ENCODE data around the gene RPLP2.

The RPLP2 gene

GRCh38 chr11:769887-770641 is 39.7 kb upstream of the RPLP2 start:
- CTCF ChIA-PET: no interaction called here
- Mint-ChIP-seq H3K27me3 (no peaks in the 10 kb centered on the region), H3K4me1 (peaks cover 1% of the 10 kb centered on the region), H3K4me3 (no peak overlapping the region), H3K36me3 (peaks cover 11% of the 10 kb centered on the region), H3K27ac (peak overlapping the region; percentile 52), H3K9me3 (no peaks in the 10 kb centered on the region)
- no peak for DNase-seq

GRCh38 chr11:770642-771616 is 38.8 kb upstream of the RPLP2 start:
- H3K27me3 Mint-ChIP-seq: no peaks in the 10 kb centered on the region
- H3K27ac Mint-ChIP-seq: no peak overlapping the region
- DNase-seq: no peak
- no peak overlapping the region for H3K4me3 Mint-ChIP-seq
- H3K9me3 Mint-ChIP-seq: no peaks in the 10 kb centered on the region
- CTCF ChIA-PET: no interaction called here
- peaks cover 7% of the 10 kb centered on the region for H3K36me3 Mint-ChIP-seq
- peaks cover 9% of the 10 kb centered on the region for H3K4me1 Mint-ChIP-seq

- CTCF ChIA-PET: no interaction called here
- Mint-ChIP-seq H3K9me3 (no peaks in the 10 kb centered on the region), H3K4me3 (no peak overlapping the region), H3K27me3 (no peaks in the 10 kb centered on the region), H3K27ac (no peak overlapping the region), H3K4me1 (peaks cover 16% of the 10 kb centered on the region), H3K36me3 (peaks cover 4% of the 10 kb centered on the region)
- DNase-seq: no peak
These were observed 38.1 kb upstream of the RPLP2 start for GRCh38 chr11:771617-772204.

GRCh38 chr11:772429-773390 is 37.1 kb upstream of the RPLP2 start:
- Mint-ChIP-seq H3K9me3 (no peaks in the 10 kb centered on the region), H3K27me3 (no peaks in the 10 kb centered on the region), H3K27ac (no peak overlapping the region), H3K4me3 (no peak overlapping the region), H3K36me3 (peaks cover 1% of the 10 kb centered on the region), H3K4me1 (peaks cover 16% of the 10 kb centered on the region)
- CTCF ChIA-PET: no interaction called here
- DNase-seq: no peak

GRCh38 chr11:773425-773824 is 36.3 kb upstream of the RPLP2 start:
- peaks cover 1% of the 10 kb centered on the region for H3K36me3 Mint-ChIP-seq
- DNase-seq: no peak
- no peaks in the 10 kb centered on the region for H3K27me3 Mint-ChIP-seq
- H3K9me3 Mint-ChIP-seq: no peaks in the 10 kb centered on the region
- H3K4me1 Mint-ChIP-seq: peaks cover 17% of the 10 kb centered on the region
- no peak overlapping the region for H3K27ac Mint-ChIP-seq
- no peak overlapping the region for H3K4me3 Mint-ChIP-seq
- CTCF ChIA-PET: no interaction called here

DNA sequence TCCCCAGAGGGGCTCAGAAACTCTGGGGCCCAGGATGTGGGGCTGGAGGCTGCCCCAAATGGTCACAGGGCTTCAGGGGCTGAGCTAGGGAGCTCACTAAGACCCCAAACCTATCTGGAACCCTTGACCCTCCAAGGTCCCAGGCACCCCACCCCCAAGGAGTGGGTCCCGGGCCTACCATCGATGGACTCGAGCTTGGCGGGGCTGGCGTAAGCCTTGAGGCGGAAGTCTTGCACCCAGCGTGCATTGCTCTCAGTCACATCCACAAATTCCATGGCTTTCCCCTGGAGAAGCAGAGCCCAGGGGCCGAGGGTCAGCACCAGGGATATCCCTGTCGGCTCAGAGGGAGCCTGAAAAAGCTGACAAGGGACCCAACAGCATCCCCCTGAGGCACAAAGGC is 35.9 kb upstream of the RPLP2 start:
- H3K4me3 Mint-ChIP-seq: no peak overlapping the region
- CTCF ChIA-PET: no interaction called here
- no peaks in the 10 kb centered on the region for H3K27me3 Mint-ChIP-seq
- H3K4me1 Mint-ChIP-seq: peaks cover 21% of the 10 kb centered on the region
- H3K9me3 Mint-ChIP-seq: no peaks in the 10 kb centered on the region
- no peak overlapping the region for H3K27ac Mint-ChIP-seq
- DNase-seq: no peak
- peaks cover 2% of the 10 kb centered on the region for H3K36me3 Mint-ChIP-seq

- no peaks in the 10 kb centered on the region for H3K27me3 Mint-ChIP-seq
- H3K36me3 Mint-ChIP-seq: peaks cover 2% of the 10 kb centered on the region
- H3K9me3 Mint-ChIP-seq: no peaks in the 10 kb centered on the region
- no peak for DNase-seq
- H3K4me1 Mint-ChIP-seq: peaks cover 31% of the 10 kb centered on the region
- H3K27ac Mint-ChIP-seq: peak overlapping the region; percentile 62
- CTCF ChIA-PET: interaction anchor here (1.7 kb wide), 1 partner anchor 9 kb away, joined by 6 read pairs; no protein-coding TSS in a partner anchor
- peak overlapping the region; percentile 66 for H3K4me3 Mint-ChIP-seq
These were observed 34.7 kb upstream of the RPLP2 start for GRCh38 chr11:774873-775592.

- Mint-ChIP-seq H3K27ac (peak overlapping the region; percentile 80), H3K36me3 (peaks cover 6% of the 10 kb centered on the region), H3K9me3 (no peaks in the 10 kb centered on the region), H3K27me3 (no peaks in the 10 kb centered on the region), H3K4me3 (peak overlapping the region; percentile 79), H3K4me1 (peaks cover 37% of the 10 kb centered on the region)
- no peak for DNase-seq
- CTCF ChIA-PET: interaction anchor here (1.7 kb wide), 1 partner anchor 10 kb away, joined by 6 read pairs; no protein-coding TSS in a partner anchor
These were observed 33.6 kb upstream of the RPLP2 start for GRCh38 chr11:776263-776560.

DNA sequence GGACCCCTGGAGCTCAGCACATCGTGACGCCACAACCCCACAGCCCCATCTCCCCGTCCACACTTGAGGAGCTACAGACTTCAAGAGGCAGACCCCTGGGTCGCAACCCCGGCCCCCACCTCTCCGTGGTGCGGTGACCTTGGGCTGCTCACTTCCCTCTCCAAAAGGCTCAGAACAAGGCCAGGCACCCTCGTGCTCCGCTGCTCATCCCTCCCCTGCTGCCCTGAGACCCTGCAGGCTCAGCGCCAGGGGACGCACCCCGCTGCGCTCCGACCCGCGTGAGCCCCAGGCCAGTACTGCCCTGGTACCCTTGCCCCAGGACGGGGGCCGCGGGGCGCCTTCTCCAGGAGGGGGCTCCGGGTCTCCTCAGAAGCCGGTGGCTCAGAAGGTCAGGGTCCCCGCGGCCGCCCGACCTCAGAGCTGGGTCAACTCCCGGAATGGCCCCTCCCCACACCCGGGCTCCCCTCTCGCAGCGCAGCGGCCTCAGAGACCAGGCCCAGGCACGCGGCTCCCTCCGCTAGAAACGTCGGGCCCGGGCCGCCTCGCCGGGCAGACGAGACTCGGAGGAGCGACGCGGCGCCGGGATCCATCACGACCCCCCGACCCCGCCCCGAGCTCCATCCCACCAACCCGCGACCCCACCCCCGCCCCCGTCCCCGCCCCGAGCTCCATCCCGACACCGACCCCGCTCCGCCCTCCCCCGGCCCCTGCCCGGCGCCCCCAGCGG is 33.0 kb upstream of the RPLP2 start:
- H3K27me3 Mint-ChIP-seq: no peaks in the 10 kb centered on the region
- H3K27ac Mint-ChIP-seq: peak overlapping the region; percentile 80
- DNase-seq: peak; percentile 43
- CTCF ChIA-PET: interaction anchor here (1.7 kb wide), 1 partner anchor 11 kb away, joined by 6 read pairs; no protein-coding TSS in a partner anchor
- peaks cover 6% of the 10 kb centered on the region for H3K36me3 Mint-ChIP-seq
- H3K9me3 Mint-ChIP-seq: no peaks in the 10 kb centered on the region
- H3K4me1 Mint-ChIP-seq: peaks cover 37% of the 10 kb centered on the region
- H3K4me3 Mint-ChIP-seq: peak overlapping the region; percentile 79

DNA sequence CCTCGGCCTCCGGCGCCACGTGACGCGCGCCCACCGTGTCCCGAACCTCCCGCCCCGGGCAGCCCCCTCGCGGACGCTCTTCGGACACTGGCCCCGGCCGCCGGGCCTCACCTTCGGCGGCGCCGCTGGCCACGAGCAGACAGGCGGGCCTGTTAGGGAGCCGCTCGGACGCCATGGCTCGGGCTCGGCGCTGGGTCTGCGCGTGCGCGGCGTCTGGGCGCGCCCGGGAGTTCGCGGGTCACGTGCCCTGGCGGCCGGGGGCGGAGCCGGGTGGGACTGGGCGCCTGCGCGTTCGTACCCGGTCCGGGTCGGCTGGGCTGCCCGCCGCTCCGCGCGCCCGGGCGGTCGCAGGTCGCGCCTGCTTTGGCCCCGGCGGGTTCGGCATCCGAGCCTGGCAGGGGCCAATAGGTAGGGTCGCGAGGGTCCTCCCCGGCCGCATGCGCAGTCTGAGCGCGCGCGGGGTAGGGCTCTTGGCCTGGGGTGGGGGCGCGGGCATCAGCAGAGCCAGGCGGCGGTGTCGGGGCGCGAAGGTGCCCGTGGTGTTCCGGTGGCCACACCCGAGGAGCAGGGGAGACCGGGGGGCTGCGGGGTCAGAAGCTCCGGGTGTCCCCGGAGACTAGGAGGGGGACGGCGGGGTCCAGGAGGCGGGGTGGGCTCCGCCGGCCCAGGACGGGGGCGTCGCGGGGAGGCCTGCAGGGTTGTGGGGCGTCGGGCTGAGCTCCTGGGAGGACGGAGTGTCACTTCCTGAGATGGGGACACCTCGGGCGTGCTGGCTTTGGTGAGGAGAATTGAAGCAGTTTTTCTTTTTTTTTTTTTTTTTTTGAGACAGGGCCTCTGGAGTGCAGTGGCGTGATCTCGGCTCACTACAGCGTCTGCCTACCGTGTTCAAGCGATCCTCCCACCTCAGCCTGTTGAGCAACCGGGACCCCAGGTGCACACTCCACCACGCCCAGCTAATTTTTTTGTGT is 32.2 kb upstream of the RPLP2 start, which contains the start of gene GATD1:
Gene GATD1 (minus strand): TSS at position 200 of the 968 bp plus-strand sequence. CDS start 25 bp downstream, at position 175.
- Mint-ChIP-seq H3K9me3 (no peaks in the 10 kb centered on the region), H3K4me3 (peak within 1 kb of the TSS; percentile 84), H3K4me1 (peaks cover 37% of the 10 kb centered on the region), H3K27ac (peak within 1 kb of the TSS; percentile 87), H3K36me3 (peaks cover 6% of the 10 kb centered on the region), H3K27me3 (no peaks in the 10 kb centered on the region)
- CTCF ChIA-PET: interaction anchor here (0.7 to 0.9 kb wide), 2 partner anchors 12 to 16 kb away, joined by 3 to 4 read pairs; partner anchors contain the start of gene CEND1
- DNase-seq: peak; percentile 95

DNA sequence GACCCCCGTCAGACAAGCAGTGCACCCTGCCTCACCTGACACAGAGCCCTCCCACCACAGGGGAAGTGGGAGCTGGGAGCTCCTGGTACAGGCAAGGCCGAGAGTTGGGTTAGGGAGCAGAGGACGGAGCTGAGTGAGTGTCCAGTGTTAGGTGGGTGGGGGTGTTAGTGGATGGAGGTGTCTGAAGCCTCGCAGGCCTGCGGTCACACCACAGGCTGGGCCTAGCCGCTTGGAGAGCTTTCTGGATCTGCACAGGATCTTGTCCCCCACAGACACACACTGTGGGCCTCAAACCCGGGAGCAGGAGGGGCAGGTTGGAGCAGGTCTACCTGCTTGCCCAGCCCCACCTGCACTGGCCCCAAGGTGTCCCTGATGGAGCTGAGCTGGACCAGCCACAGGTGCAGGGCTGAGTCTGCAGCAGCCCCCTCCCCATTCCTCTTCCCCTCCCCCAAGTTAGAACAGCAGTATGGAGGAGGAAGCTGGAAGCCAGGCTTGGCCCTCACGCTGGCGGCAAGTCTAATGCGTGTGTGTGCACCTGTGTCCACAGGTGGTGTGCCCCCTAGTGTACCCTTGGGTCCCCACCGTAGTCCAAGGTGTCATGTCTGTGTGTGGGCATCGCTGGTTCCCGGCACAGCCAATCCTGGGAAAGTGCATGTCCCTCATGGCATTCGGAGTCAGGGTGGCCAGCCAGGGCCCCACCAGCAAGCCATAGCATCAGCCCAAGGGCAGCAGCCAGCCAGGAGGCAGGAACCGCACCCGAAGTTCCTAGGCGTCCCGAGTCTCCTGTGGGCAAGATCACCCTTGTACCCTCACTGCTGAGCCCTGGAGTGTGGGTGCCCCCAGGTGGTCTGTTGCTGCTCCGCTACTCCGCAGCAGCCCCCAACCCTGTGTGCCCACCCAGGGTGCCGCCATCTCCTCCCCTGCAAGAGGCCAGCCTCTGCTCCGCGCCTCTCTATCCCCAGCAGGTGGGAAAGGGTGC is 30.5 kb upstream of the RPLP2 start:
- Mint-ChIP-seq H3K4me3 (peak overlapping the region; percentile 52), H3K27me3 (no peaks in the 10 kb centered on the region), H3K36me3 (peaks cover 12% of the 10 kb centered on the region), H3K9me3 (no peaks in the 10 kb centered on the region), H3K4me1 (peaks cover 37% of the 10 kb centered on the region), H3K27ac (peak overlapping the region; percentile 69)
- CTCF ChIA-PET: no interaction called here
- no peak for DNase-seq

Data from activated naive CD4-positive, alpha-beta T cell treated with anti-CD3 and anti-CD28 coated beads, Interleukin-2, amount 10 ng/mL, durations not matched to agents 7 days and 5 days (primary cell).